Ascending aorta (tissue), 2 donors: ENCODE data around the gene CCDC85C. TPM values are rescaled to one million over a fixed set of nuclear protein-coding genes. Genes with fewer than 3 reads are reported as not detected.

ENCODE experiments used
- DNase-seq, 2 donors: peaks; one replicate each; pipeline ENCODE4 v3.0.0-alpha.2; 2019; ENCODE audit warnings: low spot score in 2 of 2
- H3K27ac ChIP-seq, 2 donors: fragments of 200-600 bp; sonication (generic); one replicate each; pipeline ENCODE4 v1.5.1; 2016 to 2017; ENCODE audit warnings: mild to moderate bottlenecking in 1 of 2
- H3K27me3 ChIP-seq: fragments of 200-600 bp; sonication (generic); one replicate; pipeline ENCODE4 v1.5.1; 2017
- H3K36me3 ChIP-seq, 2 donors: fragments of 200-600 bp; sonication (generic); one replicate each; pipeline ENCODE4 v1.5.1; 2016
- H3K4me1 ChIP-seq, 2 donors: fragments of 200-600 bp; sonication (generic); one replicate each; pipeline ENCODE4 v1.5.1; 2016 to 2017; ENCODE audit warnings: mild to moderate bottlenecking in 1 of 2
- H3K4me3 ChIP-seq, 2 donors: fragments of 200-600 bp; sonication (generic); one replicate each; pipeline ENCODE4 v1.5.1; 2016 to 2017; ENCODE audit warnings: mild to moderate bottlenecking in 1 of 2
- H3K9me3 ChIP-seq, 2 donors: fragments of 200-600 bp; sonication (generic); one replicate each; pipeline ENCODE4 v1.5.1; 2016
- CTCF ChIP-seq, 3 experiments: fragments of 200-600 bp in 2 of 3; fragments of 450-650 bp in 1 of 3; sonication (generic) in 2 of 3; IDR thresholded peaks; one replicate each; pipeline ENCODE4 v1.5.1; 2016 to 2019; ENCODE audit warnings: antibody characterized with exemption in 3 of 3, mild to moderate bottlenecking in 1 of 3, moderate library complexity in 1 of 3
- intact Hi-C: fragments of 100-400 bp; cut with DNase I; formaldehyde crosslinking; loops from one replicate; pipeline ENCODE4 v1.15.1; 2023
- total RNA-seq: library from RNA; depleted of rRNA; stranded (reverse); fragments of >200 nt; gene quantifications from one replicate; pipeline ENCODE4 v1.1.0, GENCODE V29; 2016

Gene CCDC85C
- total RNA-seq, 1 donor from 2014 or later = 0.64 TPM

- no peak overlapping the region for H3K4me3 ChIP-seq
- no peaks in the 10 kb centered on the region for H3K4me1 ChIP-seq
- no peaks in the 10 kb centered on the region for H3K27me3 ChIP-seq
- DNase-seq = no peak
- H3K36me3 ChIP-seq = peaks cover 84 to 98% of the 10 kb centered on the region in 2 donors
- H3K9me3 ChIP-seq = no peaks in the 10 kb centered on the region
- H3K27ac ChIP-seq = no peak overlapping the region
- no peak for TF ChIP-seq CTCF (IDR thresholded peaks at IDR 0.05)
- intact Hi-C loops = no loop called here
These were observed 98.9 kb downstream of the CCDC85C start for GRCh38 chr14:99505089-99505488.

- Histone ChIP-seq H3K27ac (no peak overlapping the region), H3K9me3 (no peaks in the 10 kb centered on the region), H3K36me3 (peaks cover 81 to 91% of the 10 kb centered on the region in 2 donors), H3K4me3 (no peak overlapping the region), H3K4me1 (no peaks in the 10 kb centered on the region), H3K27me3 (no peaks in the 10 kb centered on the region)
- TF ChIP-seq CTCF (IDR thresholded peaks at IDR 0.05) = no peak
- intact Hi-C loops = no loop called here
- DNase-seq = peak in 1 of 2 donors; percentile 50
These were observed 100.1 kb downstream of the CCDC85C start for GRCh38 chr14:99503848-99504453.

- no peak for TF ChIP-seq CTCF (IDR thresholded peaks at IDR 0.05)
- peak in 1 of 2 donors; percentile 48 for DNase-seq
- no peaks in the 10 kb centered on the region for H3K4me1 ChIP-seq
- intact Hi-C loops = no loop called here
- peaks cover 81 to 91% of the 10 kb centered on the region in 2 donors for H3K36me3 ChIP-seq
- no peak overlapping the region for H3K4me3 ChIP-seq
- no peak overlapping the region for H3K27ac ChIP-seq
- H3K9me3 ChIP-seq = no peaks in the 10 kb centered on the region
- no peaks in the 10 kb centered on the region for H3K27me3 ChIP-seq
These were observed 101.0 kb downstream of the CCDC85C start for GRCh38 chr14:99502989-99503421.

GRCh38 chr14:99497894-99498293 is 106.1 kb downstream of the CCDC85C start:
- no peak for DNase-seq
- Histone ChIP-seq H3K27ac (no peak overlapping the region), H3K4me1 (no peaks in the 10 kb centered on the region), H3K27me3 (no peaks in the 10 kb centered on the region), H3K9me3 (no peaks in the 10 kb centered on the region), H3K4me3 (no peak overlapping the region), H3K36me3 (peaks cover 75 to 89% of the 10 kb centered on the region in 2 donors)
- intact Hi-C loops = no loop called here
- TF ChIP-seq CTCF (IDR thresholded peaks at IDR 0.05) = no peak

- no peak for DNase-seq
- H3K27ac ChIP-seq = no peak overlapping the region
- no peak for TF ChIP-seq CTCF (IDR thresholded peaks at IDR 0.05)
- no peak overlapping the region for H3K4me3 ChIP-seq
- H3K36me3 ChIP-seq = peaks cover 73 to 89% of the 10 kb centered on the region in 2 donors
- H3K4me1 ChIP-seq = no peaks in the 10 kb centered on the region
- H3K27me3 ChIP-seq = no peaks in the 10 kb centered on the region
- no peaks in the 10 kb centered on the region for H3K9me3 ChIP-seq
- intact Hi-C loops = no loop called here
These were observed 106.7 kb downstream of the CCDC85C start for GRCh38 chr14:99497341-99497740.
